GM21381 (cell line): ENCODE results near the gene EXD3.

Source experiments
- ATAC-seq: cut with Tn5 transposase; IDR thresholded peaks from one replicate; pipeline ENCODE4 v1.9.1; 2021; ENCODE audit warnings: mild to moderate bottlenecking, moderate library complexity; ENCODE audit not compliant: unreplicated experiment

Gene EXD3

GRCh38 chr9:137433916-137434431 is 11.0 kb upstream of the EXD3 start:
- ATAC-seq = no peak

- ATAC-seq = no peak
Measured at GRCh38 chr9:137433349-137433915, 10.5 kb upstream of the EXD3 start.

- ATAC-seq = no peak
Measured at GRCh38 chr9:137432687-137433348, 9.9 kb upstream of the EXD3 start.

GRCh38 chr9:137431416-137431931 is 8.5 kb upstream of the EXD3 start:
- no peak for ATAC-seq

GRCh38 chr9:137430723-137431415 is 7.9 kb upstream of the EXD3 start:
- ATAC-seq = no peak

GRCh38 chr9:137429974-137430722 is 7.2 kb upstream of the EXD3 start:
- no peak for ATAC-seq

- ATAC-seq = no peak
Measured at GRCh38 chr9:137429546-137429890, 6.6 kb upstream of the EXD3 start.

GRCh38 chr9:137428841-137429545 is 6.0 kb upstream of the EXD3 start:
- no peak for ATAC-seq

- ATAC-seq = no peak
Measured at GRCh38 chr9:137428311-137428630, 5.3 kb upstream of the EXD3 start.

- ATAC-seq = no peak
Measured at GRCh38 chr9:137427454-137428310, 4.7 kb upstream of the EXD3 start.

GRCh38 chr9:137426018-137426681 is 3.2 kb upstream of the EXD3 start:
- ATAC-seq = no peak

- ATAC-seq = peak; percentile 29
Measured at GRCh38 chr9:137423514-137424291, 741 bp upstream of the EXD3 start.

GRCh38 chr9:137421838-137422603 is 941 bp downstream of the EXD3 start:
- no peak for ATAC-seq

- ATAC-seq = no peak
Measured at GRCh38 chr9:137417161-137418021, 5.6 kb downstream of the EXD3 start.

GRCh38 chr9:137416563-137417151 is 6.3 kb downstream of the EXD3 start:
- no peak for ATAC-seq

- ATAC-seq = no peak
Measured at GRCh38 chr9:137416006-137416562, 6.9 kb downstream of the EXD3 start.
